Adipocyte (in vitro differentiated cells): Measurements from ENCODE around the gene CRACR2B.

Source experiments
- DNase-seq: peaks from one replicate; pipeline ENCODE4 v3.0.0-alpha.2; 2015; ENCODE audit warnings: low read depth
- H3K27me3 ChIP-seq: replicated peaks from 2 replicates; pipeline ENCODE4 v1.7.0; 2013; ENCODE audit warnings: mild to moderate bottlenecking, low read length, moderate library complexity; ENCODE audit not compliant: control insufficient read depth, insufficient read depth
- H3K36me3 ChIP-seq: 2 replicates; pipeline ENCODE4 v1.7.0; 2013; ENCODE audit warnings: low read length, mild to moderate bottlenecking, moderate library complexity; ENCODE audit not compliant: control insufficient read depth, insufficient read depth, severe bottlenecking
- H3K4me1 ChIP-seq: 2 replicates; pipeline ENCODE4 v1.7.0; 2013; ENCODE audit warnings: mild to moderate bottlenecking, low read length, moderate library complexity; ENCODE audit not compliant: control insufficient read depth, insufficient read depth
- H3K4me3 ChIP-seq: 2 replicates; pipeline ENCODE4 v1.7.0; 2013; ENCODE audit warnings: mild to moderate bottlenecking, low read length, moderate library complexity
- H3K9ac ChIP-seq: 2 replicates; pipeline ENCODE4 v1.7.0; 2013; ENCODE audit warnings: mild to moderate bottlenecking, low read length, moderate library complexity
- H3K9me3 ChIP-seq: 2 replicates; pipeline ENCODE4 v1.7.0; 2013; ENCODE audit warnings: mild to moderate bottlenecking, low read length, moderate library complexity; ENCODE audit not compliant: control insufficient read depth

The CRACR2B gene

GRCh38 chr11:839280-839623, 11.5 kb downstream of the CRACR2B start:
- no peaks in the 10 kb centered on the region for H3K9me3 ChIP-seq
- H3K27me3 ChIP-seq = no peaks in the 10 kb centered on the region
- H3K9ac ChIP-seq = peak overlapping the region; percentile 99
- H3K4me1 ChIP-seq = peaks cover 45% of the 10 kb centered on the region
- H3K4me3 ChIP-seq = no peak overlapping the region
- no peak for DNase-seq
- H3K36me3 ChIP-seq = peaks cover 48% of the 10 kb centered on the region

DNA sequence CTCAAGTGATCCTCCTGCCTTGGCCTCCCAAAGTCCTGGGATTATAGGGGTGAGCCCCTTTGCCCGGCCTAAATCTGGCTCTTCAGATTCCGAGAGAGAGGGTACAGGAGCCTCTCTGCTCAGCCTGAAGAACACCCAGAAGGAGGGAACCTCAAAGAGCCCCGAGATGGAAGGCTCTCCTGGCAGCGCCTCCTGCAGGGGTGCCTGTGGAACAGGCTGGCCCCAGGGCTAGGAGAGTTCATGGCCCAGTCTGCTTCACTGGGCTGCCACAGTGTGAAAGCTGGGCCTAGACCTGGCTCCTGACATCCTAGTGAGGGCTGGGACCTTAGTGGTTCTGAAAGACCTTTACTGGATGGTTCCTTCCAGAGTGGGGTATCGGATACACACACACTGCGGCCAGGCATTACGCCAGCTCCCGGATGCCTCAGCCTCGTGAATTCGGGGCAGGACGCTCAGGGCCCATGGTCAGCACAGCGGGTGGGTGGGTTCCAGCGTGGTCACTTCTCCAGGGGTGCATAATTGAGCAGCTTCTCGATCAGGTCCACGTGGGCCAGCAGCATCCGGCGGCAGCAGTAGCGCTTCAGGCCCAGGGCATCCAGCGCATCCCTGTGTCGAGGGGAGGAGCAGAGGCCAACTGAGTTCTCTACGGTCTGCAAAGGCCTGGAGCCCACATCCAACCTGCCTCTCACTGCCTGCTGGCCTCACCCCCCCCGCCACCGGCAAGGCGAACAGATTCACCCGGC, 12.3 kb downstream of the CRACR2B start:
- Histone ChIP-seq H3K36me3 (peaks cover 48% of the 10 kb centered on the region), H3K4me3 (peak overlapping the region; percentile 98), H3K9ac (peak overlapping the region; percentile 99), H3K4me1 (peaks cover 41% of the 10 kb centered on the region), H3K9me3 (no peaks in the 10 kb centered on the region), H3K27me3 (no peaks in the 10 kb centered on the region)
- peak; percentile 34 for DNase-seq

DNA sequence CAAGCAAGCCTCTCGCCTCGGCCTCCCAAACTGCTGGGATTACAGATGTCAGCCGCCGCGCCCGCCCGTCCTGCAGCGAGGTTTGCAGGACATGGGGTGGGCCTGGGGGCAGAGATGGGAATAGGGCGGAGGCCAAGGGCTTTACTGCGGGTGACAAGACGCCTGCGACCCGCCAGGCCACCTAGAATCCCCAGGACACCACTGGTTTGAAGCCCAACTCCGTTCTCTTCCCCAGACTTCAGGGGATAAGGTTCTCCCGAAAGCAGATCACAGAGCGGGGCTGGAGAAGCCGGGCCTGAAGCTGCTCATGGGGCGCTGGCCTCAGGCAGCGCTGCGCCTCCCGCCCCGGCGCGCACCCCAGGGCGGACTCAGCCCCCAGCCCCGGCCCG, 14.3 kb downstream of the CRACR2B start:
- Histone ChIP-seq H3K4me3 (peak overlapping the region; percentile 98), H3K9me3 (no peaks in the 10 kb centered on the region), H3K36me3 (peaks cover 39% of the 10 kb centered on the region), H3K27me3 (no peaks in the 10 kb centered on the region), H3K4me1 (peaks cover 57% of the 10 kb centered on the region), H3K9ac (peak overlapping the region; percentile 99)
- peak; percentile 23 for DNase-seq

DNA sequence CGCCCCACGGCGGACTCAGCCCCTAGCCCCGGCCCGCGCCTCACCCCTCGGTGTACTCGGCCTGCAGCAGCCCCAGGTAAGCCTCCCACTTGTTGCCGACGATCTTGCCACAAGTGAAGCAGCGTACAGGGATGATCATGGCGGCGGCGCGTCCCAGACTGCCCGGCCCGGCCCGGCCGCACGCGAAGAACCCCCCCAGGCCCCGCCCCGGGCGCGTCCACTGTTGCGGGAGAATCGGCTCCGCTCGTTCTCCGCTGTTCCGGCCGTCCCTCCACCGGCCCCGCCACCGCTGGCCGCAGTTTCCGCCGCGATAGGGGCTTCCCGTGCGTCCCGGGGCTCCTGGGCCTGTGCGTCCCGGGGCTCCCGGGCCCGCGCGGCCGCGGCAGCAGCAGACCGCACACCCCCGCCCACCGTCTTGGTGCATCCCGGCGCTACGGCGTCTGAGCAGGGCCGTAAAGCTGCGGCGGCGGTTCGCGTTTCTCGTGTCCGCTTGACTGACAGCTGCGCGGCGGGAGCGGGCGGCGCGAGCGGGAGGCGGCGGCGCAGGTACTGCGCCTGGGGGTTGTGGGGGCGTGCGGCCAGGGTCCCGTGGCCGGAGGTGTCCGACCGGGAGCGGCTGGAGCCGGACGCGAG, 14.8 kb downstream of the CRACR2B start, which contains the start of the genes POLR2L and TSPAN4:
TSS of gene POLR2L (minus strand) at position 160 of the 633 bp plus-strand sequence. CDS start at position 139, 21 bp downstream.
TSS of gene TSPAN4 (plus strand) at position 483 of the 633 bp plus-strand sequence. CDS start 7,453 bp downstream, outside the sequence.
- DNase-seq = peak; percentile 95
- Histone ChIP-seq H3K9ac (peak within 1 kb of the TSS; percentile 99), H3K4me1 (peaks cover 59% of the 10 kb centered on the region), H3K27me3 (no peaks in the 10 kb centered on the region), H3K36me3 (peaks cover 34% of the 10 kb centered on the region), H3K9me3 (no peaks in the 10 kb centered on the region), H3K4me3 (peak within 1 kb of the TSS; percentile 98)

DNA sequence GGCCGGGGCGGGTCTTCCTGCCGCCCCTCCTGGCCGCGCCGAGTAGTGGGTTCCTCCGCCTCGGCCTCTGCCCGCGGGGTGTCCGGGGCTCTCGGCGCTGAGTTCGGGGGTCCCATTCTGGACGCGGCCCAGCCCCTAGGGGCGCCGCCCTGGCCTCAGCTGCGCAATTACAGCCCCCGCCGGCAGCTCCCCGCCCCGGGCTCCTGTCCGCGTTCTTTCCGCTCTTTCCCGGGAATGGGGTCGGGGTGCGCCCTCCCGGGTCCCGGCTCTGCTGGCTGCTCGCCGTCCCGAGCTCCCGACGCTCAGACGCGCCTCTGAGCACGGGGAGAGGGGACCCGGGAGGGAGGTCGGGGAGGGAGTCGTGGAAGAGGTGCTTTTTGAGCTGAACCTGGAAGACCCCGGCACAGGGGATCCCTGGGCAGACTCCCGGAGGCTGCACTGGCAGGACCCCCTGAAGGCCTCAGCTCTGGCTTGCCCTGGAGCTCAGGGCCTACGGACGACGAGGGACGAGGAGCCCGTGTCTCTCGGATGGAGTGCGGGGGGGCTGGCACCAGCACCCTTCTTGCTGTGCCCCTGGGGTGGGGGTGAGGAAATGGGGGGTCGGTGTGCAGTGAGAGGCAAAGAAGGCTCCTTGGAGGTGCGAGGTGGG, 15.5 kb downstream of the CRACR2B start:
- H3K9me3 ChIP-seq = no peaks in the 10 kb centered on the region
- H3K4me1 ChIP-seq = peaks cover 62% of the 10 kb centered on the region
- H3K4me3 ChIP-seq = peak overlapping the region; percentile 98
- DNase-seq = peak; percentile 54
- no peaks in the 10 kb centered on the region for H3K27me3 ChIP-seq
- H3K9ac ChIP-seq = peak overlapping the region; percentile 99
- peaks cover 27% of the 10 kb centered on the region for H3K36me3 ChIP-seq

- peak overlapping the region; percentile 99 for H3K9ac ChIP-seq
- DNase-seq = peak; percentile 94
- no peaks in the 10 kb centered on the region for H3K27me3 ChIP-seq
- H3K9me3 ChIP-seq = no peaks in the 10 kb centered on the region
- H3K4me1 ChIP-seq = peaks cover 61% of the 10 kb centered on the region
- peak overlapping the region; percentile 98 for H3K4me3 ChIP-seq
- H3K36me3 ChIP-seq = peaks cover 20% of the 10 kb centered on the region
These were observed 16.3 kb downstream of the CRACR2B start for GRCh38 chr11:843818-844692.

GRCh38 chr11:844693-845644, 17.2 kb downstream of the CRACR2B start:
- no peaks in the 10 kb centered on the region for H3K9me3 ChIP-seq

GRCh38 chr11:845872-846495, 18.3 kb downstream of the CRACR2B start:
- Histone ChIP-seq H3K4me3 (peak overlapping the region; percentile 98), H3K36me3 (peaks cover under 1% of the 10 kb centered on the region), H3K9ac (peak overlapping the region; percentile 90), H3K4me1 (peaks cover 42% of the 10 kb centered on the region), H3K9me3 (no peaks in the 10 kb centered on the region), H3K27me3 (no peaks in the 10 kb centered on the region)
- DNase-seq = peak; percentile 69

More at GRCh38 chr11:844693-845644, 17.2 kb downstream of the CRACR2B start:
- Histone ChIP-seq H3K27me3 (no peaks in the 10 kb centered on the region), H3K9ac (peak overlapping the region; percentile 90), H3K36me3 (peaks cover 11% of the 10 kb centered on the region), H3K4me1 (peaks cover 52% of the 10 kb centered on the region), H3K4me3 (peak overlapping the region; percentile 98)
- DNase-seq = peak; percentile 92

DNA sequence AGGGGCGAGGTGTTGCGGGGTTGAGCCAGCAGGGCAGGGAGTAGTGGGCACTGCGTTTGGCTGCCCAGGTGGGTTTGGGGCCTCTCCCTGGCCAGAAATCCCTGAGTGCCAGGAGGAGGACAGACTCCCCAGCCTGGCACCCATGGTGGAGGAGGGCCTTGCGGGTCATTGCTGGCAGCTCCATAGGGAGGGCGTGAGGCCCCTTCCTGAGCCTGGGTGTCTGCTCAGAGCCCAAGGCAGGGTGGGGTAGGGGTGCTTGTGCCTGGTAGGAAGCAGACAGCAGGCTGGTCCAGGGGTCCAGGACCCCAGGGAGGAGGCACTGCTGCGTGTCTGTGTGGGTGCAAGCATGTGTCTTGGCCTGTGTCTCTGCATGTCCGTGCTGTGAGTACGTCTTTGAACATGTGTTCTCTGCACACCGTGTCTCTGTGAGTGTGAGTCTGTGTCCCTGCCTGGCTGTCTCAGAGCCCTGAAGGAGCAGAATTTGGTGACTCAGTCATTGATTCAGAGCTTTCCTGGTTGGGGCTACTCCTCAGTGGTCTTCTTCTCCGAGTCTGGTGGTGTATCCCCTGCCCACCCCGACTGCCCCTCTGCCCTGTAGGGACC, 18.9 kb downstream of the CRACR2B start:
- Histone ChIP-seq H3K9me3 (no peaks in the 10 kb centered on the region), H3K4me1 (peaks cover 38% of the 10 kb centered on the region), H3K4me3 (peak overlapping the region; percentile 23), H3K9ac (peak overlapping the region; percentile 90), H3K27me3 (no peaks in the 10 kb centered on the region), H3K36me3 (no peaks in the 10 kb centered on the region)
- peak; percentile 58 for DNase-seq
